Stimulated activated memory B cell treated with anti-CD40 and anti-IgM and Interleukin-4, amounts not matched to agents 10 μg/mL and 1 μg/mL and 100 μg/mL, for 72 hours (primary cell): ENCODE data around the gene ANKRD55.
"Not testable (repeated sequence)": the region's sequence is repeated elsewhere in the genome, so short reads cannot be mapped to it uniquely, and the experiment has no call there.

Experiments
- ATAC-seq: fragments of 150-1000 bp; cut with Tn5 transposase; 2 replicates; pipeline ENCODE4 v1.10.0; 2021
- H3K27ac Mint-ChIP-seq: one replicate; pipeline ENCODE4 v1.8.0; 2022; ENCODE audit warnings: mild to moderate bottlenecking, mixed read lengths
- H3K27me3 Mint-ChIP-seq: one replicate; pipeline ENCODE4 v1.8.0; 2022; ENCODE audit warnings: mixed read lengths
- H3K36me3 Mint-ChIP-seq: one replicate; pipeline ENCODE4 v1.8.0; 2022; ENCODE audit warnings: mixed read lengths
- H3K4me1 Mint-ChIP-seq: one replicate; pipeline ENCODE4 v1.8.0; 2022; ENCODE audit warnings: mixed read lengths
- H3K4me3 Mint-ChIP-seq: one replicate; pipeline ENCODE4 v1.8.0; 2022; ENCODE audit warnings: mild to moderate bottlenecking, moderate library complexity, mixed read lengths
- H3K9me3 Mint-ChIP-seq: one replicate; pipeline ENCODE4 v1.8.0; 2022; ENCODE audit warnings: mixed read lengths

ANKRD55 gene

GRCh38 chr5:56233230-56233629 lies at the start of gene ANKRD55:
ANKRD55 (minus strand) TSS chr5:56233330; CDS start chr5:56232913, 417 bp downstream.
- no peak for ATAC-seq
- Mint-ChIP-seq H3K4me1 (no peaks in the 10 kb centered on the region), H3K9me3 (peaks cover under 1% of the 10 kb centered on the region), H3K27ac (no peak within 1 kb of the TSS), H3K27me3 (peaks cover 18% of the 10 kb centered on the region), H3K4me3 (no peak within 1 kb of the TSS), H3K36me3 (no peaks in the 10 kb centered on the region)

GRCh38 chr5:56282216-56282615 lies 49.1 kb upstream of the ANKRD55 start:
- no peak for ATAC-seq
- no peaks in the 10 kb centered on the region for H3K27me3 Mint-ChIP-seq
- no peaks in the 10 kb centered on the region for H3K9me3 Mint-ChIP-seq

GRCh38 chr5:56281489-56282165 lies 48.5 kb upstream of the ANKRD55 start:
- Mint-ChIP-seq H3K36me3 (no peaks in the 10 kb centered on the region), H3K27ac (no peak overlapping the region), H3K4me1 (peaks cover 7% of the 10 kb centered on the region), H3K27me3 (no peaks in the 10 kb centered on the region), H3K9me3 (no peaks in the 10 kb centered on the region), H3K4me3 (no peak overlapping the region)
- no peak for ATAC-seq

More at GRCh38 chr5:56282216-56282615, 49.1 kb upstream of the ANKRD55 start:
- Mint-ChIP-seq H3K4me1 (peaks cover 5% of the 10 kb centered on the region), H3K4me3 (no peak overlapping the region), H3K27ac (no peak overlapping the region), H3K36me3 (no peaks in the 10 kb centered on the region)

- ATAC-seq: no peak
- H3K4me3 Mint-ChIP-seq: no peak overlapping the region
- H3K9me3 Mint-ChIP-seq: no peaks in the 10 kb centered on the region
Observed at GRCh38 chr5:56279979-56280378, 46.8 kb upstream of the ANKRD55 start.

GRCh38 chr5:56279291-56279690 lies 46.2 kb upstream of the ANKRD55 start:
- no peaks in the 10 kb centered on the region for H3K9me3 Mint-ChIP-seq
- no peak overlapping the region for H3K4me3 Mint-ChIP-seq
- H3K4me1 Mint-ChIP-seq: peaks cover 12% of the 10 kb centered on the region
- H3K27ac Mint-ChIP-seq: no peak overlapping the region
- no peaks in the 10 kb centered on the region for H3K27me3 Mint-ChIP-seq
- ATAC-seq: no peak
- H3K36me3 Mint-ChIP-seq: no peaks in the 10 kb centered on the region

More at GRCh38 chr5:56279979-56280378, 46.8 kb upstream of the ANKRD55 start:
- Mint-ChIP-seq H3K27ac (no peak overlapping the region), H3K27me3 (no peaks in the 10 kb centered on the region), H3K36me3 (no peaks in the 10 kb centered on the region), H3K4me1 (peaks cover 12% of the 10 kb centered on the region)

- Mint-ChIP-seq H3K4me1 (peaks cover 12% of the 10 kb centered on the region), H3K4me3 (no peak overlapping the region), H3K36me3 (no peaks in the 10 kb centered on the region), H3K9me3 (no peaks in the 10 kb centered on the region), H3K27ac (no peak overlapping the region), H3K27me3 (no peaks in the 10 kb centered on the region)
- ATAC-seq: no peak
Observed at GRCh38 chr5:56278335-56278753, 45.2 kb upstream of the ANKRD55 start.

- no peaks in the 10 kb centered on the region for H3K36me3 Mint-ChIP-seq
- no peak overlapping the region for H3K4me3 Mint-ChIP-seq
- no peak overlapping the region for H3K27ac Mint-ChIP-seq
Observed at GRCh38 chr5:56277573-56277972, 44.4 kb upstream of the ANKRD55 start.

GRCh38 chr5:56273376-56273955 lies 40.3 kb upstream of the ANKRD55 start:
- no peak for ATAC-seq
- H3K36me3 Mint-ChIP-seq: no peaks in the 10 kb centered on the region
- H3K4me1 Mint-ChIP-seq: peaks cover 39% of the 10 kb centered on the region
- H3K9me3 Mint-ChIP-seq: no peaks in the 10 kb centered on the region
- no peak overlapping the region for H3K27ac Mint-ChIP-seq
- no peak overlapping the region for H3K4me3 Mint-ChIP-seq
- H3K27me3 Mint-ChIP-seq: no peaks in the 10 kb centered on the region

More at GRCh38 chr5:56277573-56277972, 44.4 kb upstream of the ANKRD55 start:
- no peak for ATAC-seq
- H3K4me1 Mint-ChIP-seq: peaks cover 16% of the 10 kb centered on the region
- H3K27me3 Mint-ChIP-seq: no peaks in the 10 kb centered on the region
- no peaks in the 10 kb centered on the region for H3K9me3 Mint-ChIP-seq

- Mint-ChIP-seq H3K36me3 (no peaks in the 10 kb centered on the region), H3K27ac (no peak overlapping the region), H3K27me3 (no peaks in the 10 kb centered on the region), H3K4me3 (no peak overlapping the region), H3K4me1 (peaks cover 38% of the 10 kb centered on the region), H3K9me3 (no peaks in the 10 kb centered on the region)
- no peak for ATAC-seq
Observed at GRCh38 chr5:56272765-56273164, 39.6 kb upstream of the ANKRD55 start.

- peak overlapping the region; percentile 71 for H3K4me3 Mint-ChIP-seq
- no peaks in the 10 kb centered on the region for H3K9me3 Mint-ChIP-seq
- H3K4me1 Mint-ChIP-seq: peaks cover 28% of the 10 kb centered on the region
- H3K27ac Mint-ChIP-seq: peak overlapping the region; percentile 78
- no peaks in the 10 kb centered on the region for H3K27me3 Mint-ChIP-seq
- ATAC-seq: peak; percentile 94
- no peaks in the 10 kb centered on the region for H3K36me3 Mint-ChIP-seq
Observed at GRCh38 chr5:56270568-56271392, 37.6 kb upstream of the ANKRD55 start.

- peaks cover 28% of the 10 kb centered on the region for H3K4me1 Mint-ChIP-seq
- no peaks in the 10 kb centered on the region for H3K27me3 Mint-ChIP-seq
- H3K4me3 Mint-ChIP-seq: peak overlapping the region; percentile 71
- H3K27ac Mint-ChIP-seq: peak overlapping the region; percentile 78
- ATAC-seq: peak; percentile 46
- H3K36me3 Mint-ChIP-seq: no peaks in the 10 kb centered on the region
- H3K9me3 Mint-ChIP-seq: no peaks in the 10 kb centered on the region
Observed at GRCh38 chr5:56270058-56270457, 36.9 kb upstream of the ANKRD55 start.

GRCh38 chr5:56269216-56269927 lies 36.2 kb upstream of the ANKRD55 start:
- Mint-ChIP-seq H3K27ac (peak overlapping the region; percentile 78), H3K9me3 (no peaks in the 10 kb centered on the region), H3K27me3 (no peaks in the 10 kb centered on the region), H3K36me3 (no peaks in the 10 kb centered on the region), H3K4me3 (peak overlapping the region; percentile 59), H3K4me1 (peaks cover 28% of the 10 kb centered on the region)
- peak; percentile 80 for ATAC-seq

- not testable (repeated sequence) for H3K9me3 Mint-ChIP-seq, H3K36me3 Mint-ChIP-seq, ATAC-seq, H3K27me3 Mint-ChIP-seq, H3K27ac Mint-ChIP-seq, H3K4me3 Mint-ChIP-seq
- peaks cover 28% of the 10 kb centered on the region for H3K4me1 Mint-ChIP-seq
Observed at GRCh38 chr5:56268707-56269106, 35.6 kb upstream of the ANKRD55 start.

- Mint-ChIP-seq H3K36me3 (no peaks in the 10 kb centered on the region), H3K4me3 (no peak overlapping the region), H3K9me3 (no peaks in the 10 kb centered on the region), H3K4me1 (peaks cover 25% of the 10 kb centered on the region), H3K27ac (no peak overlapping the region), H3K27me3 (no peaks in the 10 kb centered on the region)
- no peak for ATAC-seq
Observed at GRCh38 chr5:56267856-56268255, 34.7 kb upstream of the ANKRD55 start.
